Uterus (tissue), 4 donors: ENCODE data around the gene PI4KA. TPM values are rescaled to one million over a fixed set of nuclear protein-coding genes. Genes with fewer than 3 reads are reported as not detected.

Source experiments
- DNase-seq, 2 donors: peaks; one replicate each; pipeline ENCODE4 v3.0.0-alpha.2; 2019 to 2020
- H3K27ac ChIP-seq, 2 donors: fragments of 200-600 bp; sonication (generic); 1 replicate in 1 of 2; 2 replicates in 1 of 2; pipeline ENCODE4 v1.5.1; 2016 to 2018
- H3K27me3 ChIP-seq, 2 donors: fragments of 200-600 bp; sonication (generic); one replicate each; pipeline ENCODE4 v1.5.1; 2018 to 2019; ENCODE audit warnings: control low read depth in 1 of 2
- H3K36me3 ChIP-seq, 2 donors: fragments of 200-600 bp; sonication (generic); one replicate each; pipeline ENCODE4 v1.5.1; 2019; ENCODE audit warnings: control low read depth in 1 of 2
- H3K4me1 ChIP-seq, 2 donors: fragments of 200-600 bp; sonication (generic); one replicate each; pipeline ENCODE4 v1.5.1; 2018 to 2019; ENCODE audit warnings: control low read depth in 1 of 2
- H3K4me3 ChIP-seq, 2 donors: fragments of 200-600 bp; sonication (generic); 1 replicate in 1 of 2; 2 replicates in 1 of 2; pipeline ENCODE4 v1.5.1; 2018 to 2019; ENCODE audit warnings: mild to moderate bottlenecking in 1 of 2
- H3K9me3 ChIP-seq, 2 donors: fragments of 200-600 bp; sonication (generic); one replicate each; pipeline ENCODE4 v1.5.1; 2019; ENCODE audit warnings: control low read depth in 1 of 2
- CTCF ChIP-seq, 4 experiments: fragments of 200-600 bp in 2 of 4; fragments of 450-650 bp in 2 of 4; sonication (generic) in 2 of 4; IDR thresholded peaks; one replicate each; pipeline ENCODE4 v1.5.1; 2016 to 2019; ENCODE audit warnings: antibody characterized with exemption in 4 of 4, mild to moderate bottlenecking in 2 of 4, moderate library complexity in 1 of 4
- POLR2A ChIP-seq, 2 donors: fragments of 450-650 bp; IDR thresholded peaks; one replicate each; pipeline ENCODE4 v1.6.1; 2016; ENCODE audit warnings: antibody characterized with exemption in 2 of 2, mild to moderate bottlenecking in 1 of 2, moderate library complexity in 1 of 2
- intact Hi-C: fragments of 100-400 bp; cut with DNase I; formaldehyde crosslinking; loops from one replicate; pipeline ENCODE4 v1.15.1; 2023; ENCODE audit warnings: low total_unique reads
- total RNA-seq, 4 donors: library from RNA; depleted of rRNA in 3 of 4; stranded (reverse); fragments of >200 nt in 3 of 4; gene quantifications; one replicate each; pipeline versions ENCODE4 v1.1.0 to v1.2.4, GENCODE V29; 2014 to 2023
- donor health status: DM: yes; HTN: yes; CAD: no.

The PI4KA gene
- total RNA-seq, 4 donors from 2014 or later: 48.9 to 238 (median 108) TPM

GRCh38 chr22:20761536-20761935, 97.1 kb downstream of the PI4KA start:
- Histone ChIP-seq H3K27me3 (no peaks in the 10 kb centered on the region), H3K27ac (no peak overlapping the region), H3K4me3 (no peak overlapping the region), H3K9me3 (no peaks in the 10 kb centered on the region), H3K4me1 (no peaks in the 10 kb centered on the region), H3K36me3 (no peaks in the 10 kb centered on the region)
- TF ChIP-seq CTCF (IDR thresholded peaks at IDR 0.05) (no peak), POLR2A (IDR thresholded peaks at IDR 0.05) (no peak)
- no peak for DNase-seq
- intact Hi-C loops: no loop called here

GRCh38 chr22:20760084-20760483, 98.5 kb downstream of the PI4KA start:
- no peaks in the 10 kb centered on the region for H3K36me3 ChIP-seq
- no peak for DNase-seq

GRCh38 chr22:20758688-20759087, 99.9 kb downstream of the PI4KA start:
- H3K36me3 ChIP-seq: no peaks in the 10 kb centered on the region
- no peaks in the 10 kb centered on the region for H3K4me1 ChIP-seq
- H3K27ac ChIP-seq: no peak overlapping the region
- DNase-seq: no peak
- no peak overlapping the region for H3K4me3 ChIP-seq
- intact Hi-C loops: no loop called here
- TF ChIP-seq CTCF (IDR thresholded peaks at IDR 0.05) (no peak), POLR2A (IDR thresholded peaks at IDR 0.05) (no peak)
- no peaks in the 10 kb centered on the region for H3K27me3 ChIP-seq
- H3K9me3 ChIP-seq: no peaks in the 10 kb centered on the region

More at GRCh38 chr22:20760084-20760483, 98.5 kb downstream of the PI4KA start:
- Histone ChIP-seq H3K27ac (no peak overlapping the region), H3K4me3 (no peak overlapping the region), H3K27me3 (no peaks in the 10 kb centered on the region), H3K4me1 (no peaks in the 10 kb centered on the region), H3K9me3 (no peaks in the 10 kb centered on the region)
- no peak for TF ChIP-seq POLR2A (IDR thresholded peaks at IDR 0.05)
- no peak for TF ChIP-seq CTCF (IDR thresholded peaks at IDR 0.05)
- intact Hi-C loops: no loop called here

- intact Hi-C loops: no loop called here
- H3K27ac ChIP-seq: no peak overlapping the region
- no peak for TF ChIP-seq CTCF (IDR thresholded peaks at IDR 0.05)
- TF ChIP-seq POLR2A (IDR thresholded peaks at IDR 0.05): no peak
- H3K36me3 ChIP-seq: no peaks in the 10 kb centered on the region
- no peak for DNase-seq
- no peak overlapping the region for H3K4me3 ChIP-seq
- H3K4me1 ChIP-seq: no peaks in the 10 kb centered on the region
- no peaks in the 10 kb centered on the region for H3K27me3 ChIP-seq
- H3K9me3 ChIP-seq: no peaks in the 10 kb centered on the region
Observed at GRCh38 chr22:20756846-20757245, 101.8 kb downstream of the PI4KA start.

GRCh38 chr22:20752873-20753272, 105.7 kb downstream of the PI4KA start:
- TF ChIP-seq POLR2A (IDR thresholded peaks at IDR 0.05) (no peak), CTCF (IDR thresholded peaks at IDR 0.05) (no peak)
- H3K27me3 ChIP-seq: no peaks in the 10 kb centered on the region
- no peaks in the 10 kb centered on the region for H3K36me3 ChIP-seq
- H3K4me3 ChIP-seq: no peak overlapping the region
- DNase-seq: no peak
- H3K27ac ChIP-seq: no peak overlapping the region
- intact Hi-C loops: no loop called here
- no peaks in the 10 kb centered on the region for H3K4me1 ChIP-seq
- no peaks in the 10 kb centered on the region for H3K9me3 ChIP-seq
